ENCODE measurements around the gene PLEKHG1.

The PLEKHG1 gene

DNA sequence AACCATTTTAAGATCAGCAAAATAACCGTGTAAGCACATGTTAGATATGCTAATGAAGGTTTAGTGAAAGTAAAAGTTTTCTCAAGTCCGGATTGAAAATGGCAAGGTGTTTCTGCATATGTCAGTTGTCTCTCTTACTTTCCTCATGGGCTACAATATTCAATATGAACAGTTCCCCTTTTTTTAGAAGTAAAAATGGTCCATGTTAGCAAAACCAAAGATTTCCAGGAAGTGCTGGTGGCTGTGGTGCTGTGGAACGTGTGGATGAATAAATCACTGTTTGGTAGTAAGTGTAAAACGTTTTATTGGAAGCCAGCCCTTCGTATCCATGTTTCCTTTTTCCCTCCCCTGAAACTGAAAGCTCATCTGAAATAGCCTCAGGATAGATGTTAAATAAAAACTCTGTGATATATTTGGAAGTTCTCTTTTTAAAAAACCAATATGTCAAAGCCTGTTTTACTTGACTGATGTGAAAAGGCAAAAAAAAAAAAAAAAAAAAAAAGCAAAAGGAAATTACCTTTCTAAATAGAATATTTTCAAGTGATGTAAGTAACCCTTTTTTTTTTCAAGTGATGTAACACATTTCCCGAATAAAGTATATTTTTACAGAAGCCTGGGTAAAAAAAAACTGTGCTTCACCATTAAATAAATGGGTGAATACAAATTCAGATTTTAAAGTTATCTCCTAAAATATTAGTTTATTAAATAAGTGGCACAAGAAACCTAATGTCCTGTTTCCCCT, 41.9 kb downstream of the PLEKHG1 start:
- no peak for DNase-seq

DNA sequence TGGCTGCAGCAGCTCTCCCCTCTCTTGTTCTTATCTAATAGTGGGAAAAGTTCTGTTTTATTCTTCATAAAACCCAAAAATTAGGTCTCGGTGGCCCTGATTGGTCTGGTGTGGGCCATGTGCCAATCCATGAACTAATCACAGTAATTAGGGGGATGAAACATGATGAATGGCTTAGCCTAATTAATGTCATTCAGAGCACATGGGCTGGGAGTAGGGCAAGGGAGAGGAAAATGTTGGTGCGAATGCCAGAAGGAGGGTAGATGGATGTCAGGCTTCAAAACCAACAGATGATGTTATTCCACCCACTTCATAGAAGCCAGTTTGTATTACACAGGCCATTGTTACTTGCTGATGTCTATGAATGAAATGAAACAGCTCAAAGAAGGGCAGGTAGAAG, 46.5 kb downstream of the PLEKHG1 start:
- no peak for DNase-seq

DNA sequence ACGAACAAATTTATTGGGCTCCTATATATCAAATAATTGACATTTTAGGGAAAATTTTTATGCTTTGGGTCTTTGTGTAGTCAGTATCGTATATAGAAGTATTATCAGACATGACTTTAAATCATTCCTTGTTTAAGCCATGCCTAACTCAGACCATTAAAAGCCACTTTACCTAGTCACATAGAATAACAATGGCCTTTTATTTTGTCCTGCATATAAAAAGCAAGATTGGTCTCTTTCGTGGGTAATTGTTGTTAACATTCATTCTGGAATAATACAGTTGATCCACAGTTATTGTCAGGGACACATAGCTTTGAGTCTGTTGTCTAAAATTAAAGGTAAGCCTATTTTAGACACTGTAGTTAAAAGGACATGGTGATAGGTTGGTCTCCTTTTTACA, 47.4 kb downstream of the PLEKHG1 start:
- no peak for DNase-seq

Data from stimulated activated CD4-positive, alpha-beta T cell treated with anti-CD3 and anti-CD28 coated beads, Interleukin-1b, Interleukin-23, amount 100 ng/mL, for 48 hours (primary cell).